Hindlimb muscle (tissue), 1 donor: Measurements from ENCODE around the gene GABPB1. TPM values are rescaled to one million over a fixed set of nuclear protein-coding genes. Genes with fewer than 3 reads are reported as not detected.

Source experiments
- DNase-seq: peaks from one replicate; pipeline ENCODE4 v3.0.0-alpha.2; 2013
- polyA plus RNA-seq: library from polyadenylated mRNA; unstranded; fragments of 120-200 nt; gene quantifications from one replicate; pipeline ENCODE4 v1.2.1, GENCODE V29; 2013; ENCODE audit not compliant: insufficient read length

GABPB1 gene
- polyA plus RNA-seq, 1 donor = 16.2 TPM

GRCh38 chr15:50277370-50277769 is 77.6 kb downstream of the GABPB1 start:
- peak; percentile 4 for DNase-seq

- DNase-seq = no peak
Observed at GRCh38 chr15:50275908-50276307, 79.1 kb downstream of the GABPB1 start.

GRCh38 chr15:50275091-50275490 is 79.9 kb downstream of the GABPB1 start:
- DNase-seq = no peak

- no peak for DNase-seq
Observed at GRCh38 chr15:50267577-50267976, 87.4 kb downstream of the GABPB1 start.

GRCh38 chr15:50265620-50266019 is 89.4 kb downstream of the GABPB1 start, which contains the start of gene HDC:
HDC (minus strand) TSS chr15:50265726; CDS start chr15:50265623, 103 bp downstream.
- DNase-seq = no peak

- no peak for DNase-seq
Observed at GRCh38 chr15:50262533-50262932, 92.5 kb downstream of the GABPB1 start.

GRCh38 chr15:50261981-50262380 is 93.0 kb downstream of the GABPB1 start:
- no peak for DNase-seq

GRCh38 chr15:50260969-50261496 is 94.0 kb downstream of the GABPB1 start:
- no peak for DNase-seq

- DNase-seq = no peak
Observed at GRCh38 chr15:50259276-50259675, 95.7 kb downstream of the GABPB1 start.

GRCh38 chr15:50257924-50258323 is 97.1 kb downstream of the GABPB1 start:
- no peak for DNase-seq

- DNase-seq = no peak
Observed at GRCh38 chr15:50257332-50257731, 97.7 kb downstream of the GABPB1 start.

- DNase-seq = no peak
Observed at GRCh38 chr15:50256188-50257041, 98.6 kb downstream of the GABPB1 start.

GRCh38 chr15:50252556-50252955 is 102.4 kb downstream of the GABPB1 start:
- no peak for DNase-seq

- DNase-seq = no peak
Observed at GRCh38 chr15:50251638-50252182, 103.3 kb downstream of the GABPB1 start.

- no peak for DNase-seq
Observed at GRCh38 chr15:50250760-50251394, 104.1 kb downstream of the GABPB1 start.

- DNase-seq = no peak
Observed at GRCh38 chr15:50249704-50250103, 105.3 kb downstream of the GABPB1 start.

GRCh38 chr15:50248994-50249582 is 105.9 kb downstream of the GABPB1 start:
- no peak for DNase-seq

- peak; percentile 4 for DNase-seq
Observed at GRCh38 chr15:50247819-50248655, 107.0 kb downstream of the GABPB1 start.

- DNase-seq = no peak
Observed at GRCh38 chr15:50246631-50247030, 108.4 kb downstream of the GABPB1 start.

- no peak for DNase-seq
Observed at GRCh38 chr15:50244959-50245624, 109.9 kb downstream of the GABPB1 start.

- DNase-seq = no peak
Observed at GRCh38 chr15:50244153-50244552, 110.8 kb downstream of the GABPB1 start.
